Left lobe of liver (tissue), 2 donors: ENCODE results near the gene GAD1. TPM values are rescaled to one million over a fixed set of nuclear protein-coding genes. Genes with fewer than 3 reads are reported as not detected.
A peak's percentile ranks its signal among the peaks of the same experiment; 100 is the strongest.

ENCODE experiments used
- ATAC-seq: fragments of 200-7000 bp; cut with Tn5 transposase; one replicate; pipeline ENCODE4 v1.9.1; 2020; ENCODE audit warnings: mild to moderate bottlenecking, moderate library complexity
- DNase-seq: peaks from one replicate; pipeline ENCODE4 v3.0.0-alpha.2; 2020; ENCODE audit warnings: low spot score
- total RNA-seq: library from RNA; stranded (reverse); gene quantifications from one replicate; pipeline ENCODE4 v1.2.1, GENCODE V29; 2021
- donor health status: DM: no; HTN: no; CAD: no; lungs with moderate emphysema.
- donor health status: DM: no; HTN: yes; CAD: no.

GAD1 gene
- total RNA-seq, 1 donor from 2014 or later, result not detected

DNA sequence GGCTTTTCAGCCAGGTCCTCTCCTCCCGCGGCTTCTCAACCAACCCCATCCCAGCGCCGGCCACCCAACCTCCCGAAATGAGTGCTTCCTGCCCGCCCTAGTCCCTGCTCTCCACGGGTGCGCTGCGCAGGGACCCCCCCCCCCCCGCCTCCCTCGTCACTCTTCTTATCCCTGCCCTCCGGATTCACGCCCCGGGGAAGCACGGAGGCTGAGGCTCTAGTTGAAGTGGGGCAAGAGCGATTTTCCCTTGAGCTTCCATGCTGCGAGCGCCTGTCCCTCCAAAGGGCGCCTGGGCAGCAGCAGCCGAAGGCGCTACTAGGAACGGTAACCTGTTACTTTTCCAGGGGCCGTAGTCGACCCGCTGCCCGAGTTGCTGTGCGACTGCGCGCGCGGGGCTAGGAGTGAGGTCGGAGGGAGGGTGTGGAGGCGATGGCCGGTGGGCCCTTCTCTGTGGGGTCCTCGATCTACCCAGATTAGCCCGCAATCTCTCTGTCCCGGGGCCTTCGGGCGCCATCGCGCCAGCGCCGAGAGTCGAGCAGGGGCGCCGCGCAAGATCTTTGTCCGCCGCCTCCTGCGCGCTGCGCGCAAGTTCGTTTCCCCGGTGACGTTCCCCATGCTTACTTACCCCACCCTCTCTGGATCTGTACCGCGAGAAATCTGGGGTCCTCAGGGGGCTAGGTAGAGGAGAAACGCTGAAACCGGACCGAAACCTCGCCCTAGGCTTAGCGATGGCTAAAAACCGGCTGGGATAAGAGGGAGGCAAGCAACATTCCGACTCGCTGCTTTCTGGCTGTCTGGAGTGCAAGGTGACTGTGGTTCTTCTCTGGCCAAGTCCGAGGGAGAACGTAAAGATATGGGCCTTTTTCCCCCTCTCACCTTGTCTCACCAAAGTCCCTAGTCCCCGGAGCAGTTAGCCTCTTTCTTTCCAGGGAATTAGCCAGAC is 677 bp downstream of the GAD1 start:
- DNase-seq (no peak), ATAC-seq (peak; percentile 7)

GRCh38 chr2:170818036-170818751 is 1.5 kb downstream of the GAD1 start:
- ATAC-seq (no peak), DNase-seq (no peak)

DNA sequence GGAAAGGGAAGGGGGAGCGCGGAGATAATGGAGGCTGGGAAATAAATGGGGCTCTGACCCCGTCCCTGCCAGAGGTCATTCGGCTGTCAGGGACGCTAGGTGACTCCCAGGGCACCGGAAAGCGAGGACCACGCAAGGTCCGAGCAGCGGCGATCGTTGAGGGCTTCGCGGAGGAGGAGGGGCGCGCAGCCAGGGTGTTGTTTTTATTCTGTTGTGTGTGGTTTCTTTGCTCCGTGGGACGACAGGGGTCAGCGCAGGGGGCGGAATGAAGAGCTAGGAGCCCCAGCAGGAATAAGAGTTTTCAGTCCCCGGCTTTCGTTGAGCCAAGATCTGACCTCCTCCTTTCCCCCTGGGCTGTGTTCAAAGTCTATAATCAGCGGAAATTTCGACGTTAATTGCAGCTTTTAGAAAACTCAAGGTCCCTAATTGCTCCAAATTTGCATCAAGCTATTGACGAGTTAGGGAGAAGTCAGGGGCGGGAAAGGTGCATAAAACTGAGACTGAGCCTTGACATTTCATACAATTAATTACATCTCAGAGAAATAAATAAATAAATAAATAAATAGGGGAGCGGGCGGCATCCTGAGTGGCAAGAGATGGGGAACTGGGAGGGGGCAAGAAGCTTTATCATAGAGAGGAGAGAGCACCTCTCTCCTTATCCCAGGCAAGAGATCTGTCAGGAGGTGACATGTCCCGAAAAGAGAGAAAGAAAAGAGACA is 2.2 kb downstream of the GAD1 start:
- no peak for ATAC-seq
- DNase-seq, result no peak

GRCh38 chr2:170819680-170820664 is 3.3 kb downstream of the GAD1 start:
- ATAC-seq (no peak), DNase-seq (no peak)

DNA sequence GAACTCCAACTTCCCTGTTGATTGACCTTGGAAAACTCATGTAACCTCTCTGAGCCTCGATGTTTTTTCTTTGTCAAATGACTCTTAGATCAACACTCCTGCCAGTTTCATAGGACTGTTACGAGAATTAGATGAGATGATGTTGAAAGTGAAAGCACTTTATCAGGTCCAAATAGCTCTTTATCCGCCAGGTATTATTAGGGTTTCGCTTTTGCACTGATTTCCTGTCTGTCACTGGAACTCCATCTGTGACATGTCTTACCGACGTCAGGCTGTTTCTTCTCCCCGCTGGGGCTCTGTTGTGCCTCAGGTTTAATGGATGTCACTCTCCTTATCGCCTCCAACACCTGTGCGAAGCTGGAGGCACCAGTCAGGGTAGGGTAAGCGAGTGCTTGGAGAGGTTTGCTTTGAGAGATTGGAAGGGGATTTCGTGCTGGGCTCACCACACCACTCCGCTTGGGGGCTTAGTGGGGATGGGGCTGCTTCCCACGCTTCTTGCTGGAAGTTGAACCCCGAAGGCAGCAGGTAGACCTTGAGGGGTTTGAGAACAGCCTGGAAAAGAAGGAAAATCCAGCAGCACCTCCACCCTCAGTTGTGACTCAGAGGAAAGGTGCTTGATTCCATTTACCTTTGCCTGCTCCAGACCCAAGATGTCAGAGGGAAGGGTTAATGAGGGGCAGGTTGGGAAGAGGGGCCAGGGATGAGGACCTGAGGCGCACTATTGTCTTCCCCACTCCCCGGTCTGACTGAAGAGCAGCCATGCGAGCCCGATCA is 4.3 kb downstream of the GAD1 start:
- DNase-seq (no peak), ATAC-seq (no peak)

DNA sequence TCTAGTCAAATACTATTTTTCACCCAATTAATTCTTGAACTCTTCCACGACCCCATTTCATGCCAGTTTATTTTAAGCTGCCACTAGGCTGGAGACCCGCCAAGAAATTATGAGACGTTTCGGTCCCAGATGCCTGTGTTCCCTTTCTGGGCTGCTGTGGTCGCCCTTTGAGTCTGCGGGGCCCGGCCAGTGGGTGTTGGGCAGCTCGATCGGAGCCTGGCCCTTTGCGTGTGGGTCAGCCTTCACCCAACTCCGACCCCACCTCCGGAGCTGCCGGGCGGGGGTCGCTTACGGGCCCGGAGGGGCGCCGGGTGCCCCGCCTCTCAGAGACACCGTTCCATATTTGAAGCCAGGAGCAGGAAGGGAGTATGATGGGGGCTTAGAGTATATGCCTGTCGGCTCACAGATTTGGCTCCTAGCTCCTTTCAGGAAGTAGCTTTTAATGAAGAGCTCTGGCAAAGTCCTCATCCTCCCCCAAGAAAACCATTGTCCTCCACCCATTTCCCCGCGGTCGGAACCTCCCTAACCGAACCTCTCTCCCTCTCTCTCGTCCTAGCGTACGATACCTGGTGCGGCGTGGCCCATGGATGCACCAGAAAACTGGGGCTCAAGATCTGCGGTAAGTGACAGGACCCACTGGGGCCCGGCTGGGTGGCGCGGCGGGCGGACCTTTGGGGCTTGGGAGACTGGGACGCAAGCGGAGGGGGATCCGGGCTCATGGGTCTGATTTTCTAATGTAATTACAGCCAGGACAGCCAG is 5.0 kb downstream of the GAD1 start:
- ATAC-seq, result no peak

GRCh38 chr2:170822290-170823087 is 5.8 kb downstream of the GAD1 start:
- DNase-seq, result no peak
- ATAC-seq, result peak; percentile 25

More for the DNA sequence above, 5.0 kb downstream of the GAD1 start:
- DNase-seq, result no peak

GRCh38 chr2:170823088-170823897 is 6.6 kb downstream of the GAD1 start:
- ATAC-seq (peak; percentile 74), DNase-seq (no peak)

- no peak for ATAC-seq
Measured at GRCh38 chr2:170823898-170824215, 7.2 kb downstream of the GAD1 start.

DNA sequence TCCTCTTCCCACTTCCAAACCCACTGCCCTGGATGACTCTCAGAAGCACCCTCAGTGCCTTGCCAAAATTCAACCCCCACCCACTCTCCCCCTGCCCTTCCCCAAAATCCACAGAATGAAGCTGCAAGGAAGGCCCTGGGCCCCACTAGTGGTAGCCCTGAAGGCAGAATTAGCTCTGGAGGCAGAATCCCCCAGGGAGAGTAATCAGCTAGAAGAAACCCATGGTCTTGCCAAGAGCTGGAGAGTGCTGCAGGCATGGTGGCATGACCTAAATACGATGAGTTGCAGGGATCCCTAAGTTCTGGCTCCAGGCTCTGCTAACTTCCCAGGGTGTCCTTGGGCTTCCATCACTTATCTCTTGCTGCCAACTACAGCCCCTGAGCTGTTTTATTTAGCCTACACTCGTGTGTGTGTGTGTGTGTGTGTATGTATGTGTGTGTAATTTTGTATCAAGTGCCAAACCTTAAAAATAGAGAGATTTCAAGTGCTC is 7.9 kb downstream of the GAD1 start:
- DNase-seq (no peak), ATAC-seq (no peak)

More at GRCh38 chr2:170823898-170824215, 7.2 kb downstream of the GAD1 start:
- no peak for DNase-seq

GRCh38 chr2:170827841-170828532 is 11.3 kb downstream of the GAD1 start:
- ATAC-seq (no peak), DNase-seq (no peak)

DNA sequence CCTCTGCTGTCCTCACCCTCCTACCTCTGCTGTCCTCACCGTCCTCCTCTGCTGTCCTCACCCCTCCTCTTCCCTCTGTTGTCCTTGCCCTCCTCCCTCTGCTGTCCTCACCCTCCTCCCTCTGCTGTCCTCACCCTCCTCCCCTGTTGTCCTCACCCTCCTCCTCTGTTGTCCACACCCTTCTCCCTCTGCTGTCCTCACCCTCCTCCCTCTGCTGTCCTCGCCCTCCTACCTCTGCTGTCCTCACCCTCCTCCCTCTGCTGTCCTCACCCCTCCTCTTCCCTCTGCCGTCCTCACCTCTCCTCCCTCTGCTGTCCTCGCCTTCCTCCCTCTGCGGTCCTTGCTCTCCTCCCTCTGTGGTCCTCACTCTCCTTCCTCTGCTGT is 11.8 kb downstream of the GAD1 start:
- ATAC-seq (no peak), DNase-seq (no peak)

DNA sequence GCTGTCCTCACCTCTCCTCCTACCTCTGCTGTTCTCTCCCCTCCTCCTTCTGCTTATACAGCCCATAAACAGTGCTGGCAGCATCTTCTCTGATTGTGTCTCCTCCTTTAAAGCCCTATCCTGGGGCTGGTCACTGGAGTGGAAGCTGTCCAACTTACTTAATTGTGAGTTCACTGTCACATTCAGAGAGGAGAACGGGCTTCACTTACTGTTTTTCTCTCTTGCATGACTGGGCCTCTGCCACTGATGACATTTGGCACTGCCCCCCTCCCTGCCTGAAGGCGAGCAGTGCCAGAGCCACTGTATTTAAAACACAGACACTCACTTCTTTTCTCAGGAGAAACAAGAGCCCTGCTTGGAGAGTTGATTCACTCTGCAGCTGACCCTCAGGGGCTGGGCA is 12.3 kb downstream of the GAD1 start:
- DNase-seq, result no peak
- ATAC-seq, result no peak

GRCh38 chr2:170830166-170830565 is 13.5 kb downstream of the GAD1 start:
- ATAC-seq, result no peak

DNA sequence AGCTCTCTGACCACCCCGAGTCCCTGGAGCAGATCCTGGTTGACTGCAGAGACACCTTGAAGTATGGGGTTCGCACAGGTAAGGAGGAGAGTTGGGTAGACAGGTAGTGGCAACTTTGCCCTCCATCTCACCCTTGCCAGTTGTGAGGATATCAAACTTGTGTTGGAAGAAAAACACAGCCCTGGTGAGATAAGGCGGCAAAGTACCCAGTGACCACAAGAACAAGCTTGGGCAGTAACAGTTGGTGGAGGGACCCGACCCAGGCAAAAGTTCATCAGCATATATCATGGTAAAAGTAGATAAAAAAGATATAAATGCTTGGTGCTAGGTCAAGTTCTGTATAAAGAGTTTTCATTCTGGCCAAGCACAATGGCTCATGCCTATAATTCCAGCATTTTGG is 14.4 kb downstream of the GAD1 start:
- DNase-seq (no peak), ATAC-seq (no peak)

More at GRCh38 chr2:170830166-170830565, 13.5 kb downstream of the GAD1 start:
- DNase-seq, result no peak

DNA sequence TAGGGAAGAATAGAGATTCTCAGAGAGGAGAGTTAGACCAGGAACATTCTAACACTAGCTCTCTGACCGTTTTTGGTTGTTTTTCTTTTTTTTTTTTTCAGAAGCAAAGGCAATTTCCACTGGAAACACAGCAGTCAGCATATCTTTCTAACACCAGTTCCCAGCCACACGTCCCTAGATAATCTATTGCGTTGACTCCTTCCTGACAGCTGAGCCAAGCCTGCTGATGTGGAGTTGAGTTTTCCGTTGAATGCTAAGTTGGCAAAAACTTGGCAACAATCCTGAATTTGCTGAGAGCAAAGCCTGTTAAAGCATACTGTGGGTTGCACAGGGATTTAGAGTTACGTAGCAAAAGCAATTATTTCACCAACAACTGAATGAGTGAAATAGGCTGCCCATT is 19.3 kb downstream of the GAD1 start:
- ATAC-seq (no peak), DNase-seq (no peak)
